Measurements from ENCODE around the gene ZNF541.

ZNF541 gene

GRCh38 chr19:47542030-47542475 is 30.9 kb downstream of the ZNF541 start:
- DNase-seq (ENCODE audit: low read depth): no peak

- DNase-seq (ENCODE audit: low read depth): peak; percentile 7
These were observed 31.4 kb downstream of the ZNF541 start for GRCh38 chr19:47541518-47541917.

- no peak for DNase-seq (ENCODE audit: low read depth)
These were observed 32.2 kb downstream of the ZNF541 start for GRCh38 chr19:47540748-47541147.

GRCh38 chr19:47539747-47540311 is 33.1 kb downstream of the ZNF541 start:
- DNase-seq (ENCODE audit: low read depth): no peak

- DNase-seq (ENCODE audit: low read depth): no peak
These were observed 34.1 kb downstream of the ZNF541 start for GRCh38 chr19:47538812-47539211.

- no peak for DNase-seq (ENCODE audit: low read depth)
These were observed 35.5 kb downstream of the ZNF541 start for GRCh38 chr19:47537493-47537892.

GRCh38 chr19:47534628-47535027 is 38.3 kb downstream of the ZNF541 start:
- no peak for DNase-seq (ENCODE audit: low read depth)

- no peak for DNase-seq (ENCODE audit: low read depth)
These were observed 41.1 kb downstream of the ZNF541 start for GRCh38 chr19:47531640-47532387.

- no peak for DNase-seq (ENCODE audit: low read depth)
These were observed 43.8 kb downstream of the ZNF541 start for GRCh38 chr19:47529018-47529742.

GRCh38 chr19:47526798-47527197 is 46.1 kb downstream of the ZNF541 start:
- no peak for DNase-seq (ENCODE audit: low read depth)

GRCh38 chr19:47523473-47523872 is 49.5 kb downstream of the ZNF541 start:
- DNase-seq (ENCODE audit: low read depth): no peak
